Activated naive CD4-positive, alpha-beta T cell treated with Interleukin-2 at 50 U/mL for 16 hours (primary cell): ENCODE data around the gene BRI3BP.
"Not testable (repeated sequence)": the region's sequence is repeated elsewhere in the genome, so short reads cannot be mapped to it uniquely, and the experiment has no call there.

Experiments used
- DNase-seq: peaks from one replicate; pipeline ENCODE4 v3.0.0-alpha.2; 2020

BRI3BP gene

GRCh38 chr12:125070112-125070511 lies 76.7 kb downstream of the BRI3BP start:
- DNase-seq: no peak

GRCh38 chr12:125070661-125071390 lies 77.4 kb downstream of the BRI3BP start:
- DNase-seq: no peak

- DNase-seq: no peak
Measured at GRCh38 chr12:125071456-125071855, 78.0 kb downstream of the BRI3BP start.

GRCh38 chr12:125072496-125072895 lies 79.1 kb downstream of the BRI3BP start:
- no peak for DNase-seq

GRCh38 chr12:125074294-125074693 lies 80.8 kb downstream of the BRI3BP start:
- not testable (repeated sequence) for DNase-seq

- DNase-seq: no peak
Measured at GRCh38 chr12:125076103-125076502, 82.7 kb downstream of the BRI3BP start.

- no peak for DNase-seq
Measured at GRCh38 chr12:125079084-125079483, 85.6 kb downstream of the BRI3BP start.

- DNase-seq: no peak
Measured at GRCh38 chr12:125079648-125080645, 86.5 kb downstream of the BRI3BP start.
